GM19328 (cell line): ENCODE results near the gene COLGALT1.
"Not testable (repeated sequence)": the region's sequence is repeated elsewhere in the genome, so short reads cannot be mapped to it uniquely, and the experiment has no call there.

Source experiments
- ATAC-seq: cut with Tn5 transposase; IDR thresholded peaks from one replicate; pipeline ENCODE4 v1.9.1; 2021; ENCODE audit warnings: mild to moderate bottlenecking, moderate library complexity; ENCODE audit not compliant: unreplicated experiment

COLGALT1 gene

GRCh38 chr19:17556995-17557394 is 1.5 kb downstream of the COLGALT1 start:
- ATAC-seq = no peak

GRCh38 chr19:17557466-17557865 is 2.0 kb downstream of the COLGALT1 start:
- no peak for ATAC-seq

- ATAC-seq = no peak
These were observed 4.8 kb downstream of the COLGALT1 start for GRCh38 chr19:17560205-17560595.

- ATAC-seq = no peak
These were observed 6.6 kb downstream of the COLGALT1 start for GRCh38 chr19:17562097-17562496.

GRCh38 chr19:17562561-17562960 is 7.1 kb downstream of the COLGALT1 start:
- no peak for ATAC-seq

GRCh38 chr19:17564781-17565180 is 9.3 kb downstream of the COLGALT1 start:
- ATAC-seq = no peak

GRCh38 chr19:17565611-17566010 is 10.2 kb downstream of the COLGALT1 start:
- ATAC-seq = no peak

GRCh38 chr19:17567940-17568339 is 12.5 kb downstream of the COLGALT1 start:
- no peak for ATAC-seq

- ATAC-seq = not testable (repeated sequence)
These were observed 14.8 kb downstream of the COLGALT1 start for GRCh38 chr19:17570291-17570690.

- no peak for ATAC-seq
These were observed 15.3 kb downstream of the COLGALT1 start for GRCh38 chr19:17570791-17571190.

- no peak for ATAC-seq
These were observed 17.2 kb downstream of the COLGALT1 start for GRCh38 chr19:17572638-17573037.

GRCh38 chr19:17575871-17576757 is 20.7 kb downstream of the COLGALT1 start:
- ATAC-seq = no peak

- ATAC-seq = no peak
These were observed 21.5 kb downstream of the COLGALT1 start for GRCh38 chr19:17576758-17577456.

GRCh38 chr19:17577457-17578097 is 22.1 kb downstream of the COLGALT1 start:
- ATAC-seq = no peak

- no peak for ATAC-seq
These were observed 24.3 kb downstream of the COLGALT1 start for GRCh38 chr19:17579661-17580244.

- no peak for ATAC-seq
These were observed 25.2 kb downstream of the COLGALT1 start for GRCh38 chr19:17580470-17581144.

- no peak for ATAC-seq
These were observed 25.9 kb downstream of the COLGALT1 start for GRCh38 chr19:17581211-17581874.

- no peak for ATAC-seq
These were observed 27.2 kb downstream of the COLGALT1 start for GRCh38 chr19:17582613-17583012.

- ATAC-seq = no peak
These were observed 28.7 kb downstream of the COLGALT1 start for GRCh38 chr19:17584132-17584531.

GRCh38 chr19:17585395-17585794 is 29.9 kb downstream of the COLGALT1 start:
- ATAC-seq = not testable (repeated sequence)
